Osteocyte (in vitro differentiated cells): ENCODE results near the gene PYCARD. TPM values are rescaled to one million over a fixed set of nuclear protein-coding genes. Genes with fewer than 3 reads are reported as not detected.

Experiments used
- DNase-seq: peaks from one replicate; pipeline ENCODE4 v3.0.0; 2021; ENCODE audit warnings: mixed read lengths; ENCODE audit not compliant: unreplicated experiment; ENCODE audit errors: extremely low spot score
- H3K27ac Mint-ChIP-seq: one replicate; pipeline ENCODE4 v1.8.0; 2021; ENCODE audit warnings: mild to moderate bottlenecking, mixed read lengths; ENCODE audit not compliant: unreplicated experiment
- H3K27me3 Mint-ChIP-seq: one replicate; pipeline ENCODE4 v1.8.0; 2021; ENCODE audit warnings: mixed read lengths; ENCODE audit not compliant: unreplicated experiment
- H3K36me3 Mint-ChIP-seq: one replicate; pipeline ENCODE4 v1.8.0; 2021; ENCODE audit warnings: mixed read lengths; ENCODE audit not compliant: unreplicated experiment
- H3K4me1 Mint-ChIP-seq: one replicate; pipeline ENCODE4 v1.8.0; 2021; ENCODE audit warnings: mixed read lengths; ENCODE audit not compliant: unreplicated experiment
- H3K4me3 Mint-ChIP-seq: one replicate; pipeline ENCODE4 v1.8.0; 2021; ENCODE audit warnings: mild to moderate bottlenecking, moderate library complexity, mixed read lengths; ENCODE audit not compliant: unreplicated experiment
- H3K9me3 Mint-ChIP-seq: one replicate; pipeline ENCODE4 v1.8.0; 2021; ENCODE audit warnings: mixed read lengths; ENCODE audit not compliant: unreplicated experiment
- CTCF ChIP-seq: fragments of 200-600 bp; sonication (generic); IDR thresholded peaks from 2 replicates; pipeline ENCODE4 v1.5.0; 2021; ENCODE audit warnings: antibody characterized with exemption, mild to moderate bottlenecking, moderate library complexity
- long read RNA-seq: library from polyadenylated mRNA; unstranded; transcript quantifications from one replicate; pipeline ENCODE4 v2.0.0, GENCODE V29; 2021
- total RNA-seq: library from RNA; stranded (reverse); gene quantifications from 2 replicates; pipeline ENCODE4 v1.2.1, GENCODE V29; 2021

The PYCARD gene
- total RNA-seq = 5.5 and 6.1 TPM in 2 replicates
- long read RNA-seq = 0 reads

- Mint-ChIP-seq H3K27me3 (peaks cover 9% of the 10 kb centered on the region), H3K27ac (no peak within 1 kb of the TSS), H3K36me3 (peaks cover 11% of the 10 kb centered on the region), H3K4me3 (peak within 1 kb of the TSS; percentile 80), H3K4me1 (peaks cover 40% of the 10 kb centered on the region), H3K9me3 (no peaks in the 10 kb centered on the region)
- DNase-seq = no peak
- TF ChIP-seq CTCF = no peak
Observed at GRCh38 chr16:31202414-31203375, at the start of gene PYCARD. PYCARD (minus strand) TSS chr16:31202760; CDS start chr16:31202690, 70 bp downstream.

GRCh38 chr16:31251435-31251834 is 48.9 kb upstream of the PYCARD start:
- no peak overlapping the region for H3K27ac Mint-ChIP-seq
- no peaks in the 10 kb centered on the region for H3K4me1 Mint-ChIP-seq
- DNase-seq = no peak
- no peak overlapping the region for H3K4me3 Mint-ChIP-seq
- no peaks in the 10 kb centered on the region for H3K9me3 Mint-ChIP-seq
- H3K36me3 Mint-ChIP-seq = no peaks in the 10 kb centered on the region
- TF ChIP-seq CTCF = no peak
- peaks cover 18% of the 10 kb centered on the region for H3K27me3 Mint-ChIP-seq

- no peak for DNase-seq
- no peak for TF ChIP-seq CTCF
- Mint-ChIP-seq H3K27ac (no peak overlapping the region), H3K4me3 (no peak overlapping the region), H3K4me1 (no peaks in the 10 kb centered on the region), H3K27me3 (peaks cover 23% of the 10 kb centered on the region), H3K36me3 (no peaks in the 10 kb centered on the region), H3K9me3 (no peaks in the 10 kb centered on the region)
Observed at GRCh38 chr16:31250782-31251384, 48.3 kb upstream of the PYCARD start.

- no peak overlapping the region for H3K4me3 Mint-ChIP-seq
Observed at GRCh38 chr16:31248344-31248743, 45.8 kb upstream of the PYCARD start.

More at GRCh38 chr16:31248344-31248743, 45.8 kb upstream of the PYCARD start:
- Mint-ChIP-seq H3K4me1 (no peaks in the 10 kb centered on the region), H3K9me3 (no peaks in the 10 kb centered on the region), H3K36me3 (no peaks in the 10 kb centered on the region), H3K27ac (no peak overlapping the region), H3K27me3 (peaks cover 36% of the 10 kb centered on the region)
- TF ChIP-seq CTCF = no peak
- no peak for DNase-seq
